Trophoblast cell (in vitro differentiated cells and primary cell): Measurements from ENCODE around the gene DRG2.

ENCODE experiments used
- DNase-seq, 2 donors: peaks; one replicate each; pipeline ENCODE4 v3.0.0-alpha.2; 2016
- H2AFZ ChIP-seq: 2 replicates; pipeline ENCODE4 v1.6.1; 2013; ENCODE audit warnings: low read length, moderate library complexity, mild to moderate bottlenecking; ENCODE audit not compliant: insufficient read depth, poor library complexity
- H2AK5ac ChIP-seq: 2 replicates; pipeline ENCODE4 v1.6.1; 2013; ENCODE audit warnings: mild to moderate bottlenecking, low read length
- H2BK120ac ChIP-seq: 2 replicates; pipeline ENCODE4 v1.6.1; 2013; ENCODE audit warnings: low read length, mild to moderate bottlenecking, moderate library complexity; ENCODE audit not compliant: insufficient read depth, poor library complexity
- H2BK12ac ChIP-seq: 2 replicates; pipeline ENCODE4 v1.6.1; 2013; ENCODE audit warnings: mild to moderate bottlenecking, low read length, moderate library complexity
- H2BK5ac ChIP-seq: 2 replicates; pipeline ENCODE4 v1.6.1; 2013; ENCODE audit warnings: low read length, low read depth, moderate library complexity, mild to moderate bottlenecking; ENCODE audit not compliant: poor library complexity
- H3K14ac ChIP-seq: 2 replicates; pipeline ENCODE4 v1.6.1; 2013; ENCODE audit warnings: mild to moderate bottlenecking, low read length
- H3K18ac ChIP-seq: 2 replicates; pipeline ENCODE4 v1.6.1; 2013; ENCODE audit warnings: mild to moderate bottlenecking, low read length
- H3K23ac ChIP-seq: 2 replicates; pipeline ENCODE4 v1.6.1; 2013; ENCODE audit warnings: low read length
- H3K27ac ChIP-seq: 2 replicates; pipeline ENCODE4 v1.5.1; 2013; ENCODE audit warnings: low read depth, mild to moderate bottlenecking, inconsistent platforms, low read length, moderate library complexity
- H3K27me3 ChIP-seq: 2 replicates; pipeline ENCODE4 v1.6.1; 2013; ENCODE audit warnings: inconsistent platforms, mild to moderate bottlenecking, low read length, moderate library complexity; ENCODE audit not compliant: insufficient read depth
- H3K36me3 ChIP-seq, 2 experiments: 1 replicate in 1 of 2; 2 replicates in 1 of 2; pipeline ENCODE4 v1.6.1; 2013; ENCODE audit warnings: low read length in 2 of 2, mild to moderate bottlenecking in 2 of 2, moderate library complexity in 1 of 2; ENCODE audit not compliant: insufficient read depth in 2 of 2, control insufficient read depth in 1 of 2
- H3K4ac ChIP-seq: 2 replicates; pipeline ENCODE4 v1.6.1; 2013; ENCODE audit warnings: low read depth, mild to moderate bottlenecking, low read length, moderate library complexity
- H3K4me1 ChIP-seq, 2 experiments: 1 replicate in 1 of 2; 2 replicates in 1 of 2; pipeline ENCODE4 v1.6.1; 2013; ENCODE audit warnings: low read length in 2 of 2, mild to moderate bottlenecking in 2 of 2, moderate library complexity in 1 of 2; ENCODE audit not compliant: insufficient read depth in 2 of 2, control insufficient read depth in 1 of 2
- H3K4me2 ChIP-seq: 2 replicates; pipeline ENCODE4 v1.6.1; 2013; ENCODE audit warnings: inconsistent platforms, mild to moderate bottlenecking, low read length, moderate library complexity
- H3K4me3 ChIP-seq: 2 replicates; pipeline ENCODE4 v1.5.1; 2013; ENCODE audit warnings: mild to moderate bottlenecking, low read depth, low read length, inconsistent platforms
- H3K79me1 ChIP-seq: one replicate; pipeline ENCODE4 v1.6.1; 2013; ENCODE audit warnings: low read length
- H3K79me2 ChIP-seq: 2 replicates; pipeline ENCODE4 v1.6.1; 2013; ENCODE audit warnings: low read length, mild to moderate bottlenecking; ENCODE audit not compliant: control insufficient read depth, insufficient read depth, poor library complexity
- H3K9ac ChIP-seq: 2 replicates; pipeline ENCODE4 v1.6.1; 2013; ENCODE audit warnings: mild to moderate bottlenecking, low read length
- H3K9me3 ChIP-seq: 2 replicates; pipeline ENCODE4 v1.6.1; 2013; ENCODE audit warnings: low read depth, mild to moderate bottlenecking, control low read depth, inconsistent platforms, low read length; ENCODE audit not compliant: insufficient read depth
- H4K12ac ChIP-seq: 2 replicates; pipeline ENCODE4 v1.6.1; 2013; ENCODE audit warnings: low read depth, mild to moderate bottlenecking, low read length, moderate library complexity
- H4K8ac ChIP-seq: 2 replicates; pipeline ENCODE4 v1.6.1; 2013; ENCODE audit warnings: low read depth, mild to moderate bottlenecking, low read length, moderate library complexity
- H4K91ac ChIP-seq: one replicate; pipeline ENCODE4 v1.6.1; 2013; ENCODE audit warnings: low read depth, mild to moderate bottlenecking, low read length, moderate library complexity
- WGBS: extraction: QIAGEN DNeasy Blood & Tissue Kit; methylation state at CpG from one replicate; pipeline ENCODE4 v1.1.7; 2013; ENCODE audit warnings: missing lambda C conversion rate; ENCODE audit not compliant: insufficient read length, insufficient coverage; ENCODE audit errors: extremely low coverage; 5-methylcytosine and 5-hydroxymethylcytosine counted together

DRG2 gene

DNA sequence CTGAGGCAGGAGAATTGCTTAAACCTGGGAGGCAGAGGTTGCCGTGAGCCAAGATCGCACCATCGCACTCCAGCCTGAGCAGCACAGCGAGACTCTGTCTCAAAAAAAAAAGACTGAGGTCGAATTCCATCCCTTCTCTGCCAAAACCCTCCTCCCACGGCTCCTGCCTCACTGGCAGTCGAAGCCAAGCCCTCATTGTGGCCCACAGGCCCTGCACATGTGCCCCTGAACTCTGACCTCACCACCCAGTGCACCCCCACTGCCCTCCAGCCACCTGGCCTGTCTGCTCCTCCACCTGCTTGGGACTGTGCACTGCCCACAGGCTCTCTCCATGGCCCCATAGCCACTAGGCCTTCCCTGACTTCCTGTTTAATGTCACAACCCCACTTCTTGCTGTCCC, 27.8 kb downstream of the DRG2 start:
- H4K91ac ChIP-seq: no peak overlapping the region
- H3K14ac ChIP-seq: no peak overlapping the region
- H3K9me3 ChIP-seq: peaks cover 22% of the 10 kb centered on the region
- no peak overlapping the region for H3K4ac ChIP-seq
- H2BK5ac ChIP-seq: no peak overlapping the region
- H2AK5ac ChIP-seq: no peak overlapping the region
- H3K23ac ChIP-seq: no peak overlapping the region
- no peaks in the 10 kb centered on the region for H3K36me3 ChIP-seq
- no peaks in the 10 kb centered on the region for H3K27me3 ChIP-seq
- no peak overlapping the region for H2BK12ac ChIP-seq
- H2BK120ac ChIP-seq: no peak overlapping the region
- no peak overlapping the region for H3K9ac ChIP-seq
- H4K8ac ChIP-seq: no peak overlapping the region
- no peak for DNase-seq
- peaks cover 0 to 3% of the 10 kb centered on the region in 2 experiments for H3K4me1 ChIP-seq
- H3K27ac ChIP-seq: no peak overlapping the region
- H4K12ac ChIP-seq: no peak overlapping the region
- no peak overlapping the region for H3K18ac ChIP-seq
- no peaks in the 10 kb centered on the region for H3K79me1 ChIP-seq
- no peak overlapping the region for H2AFZ ChIP-seq
- no peaks in the 10 kb centered on the region for H3K79me2 ChIP-seq
- H3K4me3 ChIP-seq: no peak overlapping the region
- no CpG with 5 or more reads among the region's 7 CpGs for WGBS
- H3K4me2 ChIP-seq: no peak overlapping the region

DNA sequence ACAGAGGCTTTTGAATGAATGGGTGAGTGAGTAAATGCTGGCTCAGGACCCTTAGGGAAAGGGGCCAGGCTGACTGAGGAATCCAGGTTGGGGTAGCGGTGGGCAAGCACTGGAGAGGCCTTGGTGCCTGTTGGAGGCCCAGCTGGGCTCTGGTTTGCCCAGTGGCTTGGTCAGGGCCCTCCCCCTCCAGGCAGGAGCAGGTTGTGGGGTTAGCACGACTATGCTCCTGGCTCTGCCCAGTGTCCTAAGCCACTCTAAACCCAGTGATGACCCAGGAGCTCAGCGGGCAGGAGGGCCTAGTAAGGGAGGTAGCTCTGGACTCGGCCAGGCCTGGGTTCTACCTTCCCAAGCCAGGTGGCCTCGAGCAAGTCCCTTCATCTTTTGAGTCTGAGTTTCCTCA, 28.3 kb downstream of the DRG2 start:
- H3K18ac ChIP-seq: no peak overlapping the region
- H3K4ac ChIP-seq: no peak overlapping the region
- WGBS: no CpG with 5 or more reads among the region's 5 CpGs
- no peak overlapping the region for H2BK5ac ChIP-seq
- no peak overlapping the region for H2AK5ac ChIP-seq
- no peaks in the 10 kb centered on the region for H3K36me3 ChIP-seq
- no peaks in the 10 kb centered on the region for H3K79me2 ChIP-seq
- no peaks in the 10 kb centered on the region for H3K79me1 ChIP-seq
- H2AFZ ChIP-seq: no peak overlapping the region
- no peaks in the 10 kb centered on the region for H3K27me3 ChIP-seq
- H3K27ac ChIP-seq: no peak overlapping the region
- DNase-seq: no peak
- H3K4me3 ChIP-seq: no peak overlapping the region
- no peak overlapping the region for H2BK12ac ChIP-seq
- no peak overlapping the region for H3K9ac ChIP-seq
- no peak overlapping the region for H2BK120ac ChIP-seq
- peaks cover 22% of the 10 kb centered on the region for H3K9me3 ChIP-seq
- no peak overlapping the region for H3K4me2 ChIP-seq
- H4K91ac ChIP-seq: no peak overlapping the region
- H4K12ac ChIP-seq: no peak overlapping the region
- H3K23ac ChIP-seq: no peak overlapping the region
- no peak overlapping the region for H4K8ac ChIP-seq
- no peak overlapping the region for H3K14ac ChIP-seq
- peaks cover 0 to 3% of the 10 kb centered on the region in 2 experiments for H3K4me1 ChIP-seq

DNA sequence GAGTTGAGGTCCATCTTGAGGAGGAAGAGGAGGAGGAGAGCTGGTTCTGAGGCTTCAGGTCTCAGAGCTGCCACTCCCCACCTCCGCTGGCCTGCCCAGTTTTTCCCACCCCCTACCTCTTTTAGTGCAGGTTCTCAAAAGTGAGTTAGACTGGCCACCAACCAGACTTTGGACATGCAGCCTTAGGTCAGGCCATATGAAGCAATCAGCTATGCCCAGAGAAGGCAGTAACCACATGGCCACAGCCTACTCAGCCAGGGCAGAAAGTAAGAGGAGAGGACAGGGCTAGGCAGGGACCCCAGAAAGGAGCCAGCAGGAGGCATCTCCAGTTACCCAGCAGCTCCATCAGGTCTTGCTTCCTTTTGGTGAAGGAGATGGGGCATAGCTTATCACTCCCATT, 29.8 kb downstream of the DRG2 start:
- H3K4me3 ChIP-seq: no peak overlapping the region
- no peaks in the 10 kb centered on the region for H3K36me3 ChIP-seq
- H3K27ac ChIP-seq: no peak overlapping the region
- no peak overlapping the region for H2BK5ac ChIP-seq
- WGBS: no CpG with 5 or more reads among the region's 1 CpG
- no peak overlapping the region for H3K4ac ChIP-seq
- no peak overlapping the region for H4K8ac ChIP-seq
- H3K79me1 ChIP-seq: no peaks in the 10 kb centered on the region
- no peak overlapping the region for H3K14ac ChIP-seq
- H3K18ac ChIP-seq: no peak overlapping the region
- no peaks in the 10 kb centered on the region for H3K27me3 ChIP-seq
- no peaks in the 10 kb centered on the region for H3K79me2 ChIP-seq
- H3K4me1 ChIP-seq: no peaks in the 10 kb centered on the region
- no peak overlapping the region for H2AK5ac ChIP-seq
- peaks cover 22% of the 10 kb centered on the region for H3K9me3 ChIP-seq
- no peak overlapping the region for H2BK120ac ChIP-seq
- H2BK12ac ChIP-seq: no peak overlapping the region
- H2AFZ ChIP-seq: no peak overlapping the region
- no peak overlapping the region for H3K4me2 ChIP-seq
- no peak for DNase-seq
- H4K12ac ChIP-seq: no peak overlapping the region
- H3K9ac ChIP-seq: no peak overlapping the region
- no peak overlapping the region for H3K23ac ChIP-seq
- H4K91ac ChIP-seq: no peak overlapping the region

DNA sequence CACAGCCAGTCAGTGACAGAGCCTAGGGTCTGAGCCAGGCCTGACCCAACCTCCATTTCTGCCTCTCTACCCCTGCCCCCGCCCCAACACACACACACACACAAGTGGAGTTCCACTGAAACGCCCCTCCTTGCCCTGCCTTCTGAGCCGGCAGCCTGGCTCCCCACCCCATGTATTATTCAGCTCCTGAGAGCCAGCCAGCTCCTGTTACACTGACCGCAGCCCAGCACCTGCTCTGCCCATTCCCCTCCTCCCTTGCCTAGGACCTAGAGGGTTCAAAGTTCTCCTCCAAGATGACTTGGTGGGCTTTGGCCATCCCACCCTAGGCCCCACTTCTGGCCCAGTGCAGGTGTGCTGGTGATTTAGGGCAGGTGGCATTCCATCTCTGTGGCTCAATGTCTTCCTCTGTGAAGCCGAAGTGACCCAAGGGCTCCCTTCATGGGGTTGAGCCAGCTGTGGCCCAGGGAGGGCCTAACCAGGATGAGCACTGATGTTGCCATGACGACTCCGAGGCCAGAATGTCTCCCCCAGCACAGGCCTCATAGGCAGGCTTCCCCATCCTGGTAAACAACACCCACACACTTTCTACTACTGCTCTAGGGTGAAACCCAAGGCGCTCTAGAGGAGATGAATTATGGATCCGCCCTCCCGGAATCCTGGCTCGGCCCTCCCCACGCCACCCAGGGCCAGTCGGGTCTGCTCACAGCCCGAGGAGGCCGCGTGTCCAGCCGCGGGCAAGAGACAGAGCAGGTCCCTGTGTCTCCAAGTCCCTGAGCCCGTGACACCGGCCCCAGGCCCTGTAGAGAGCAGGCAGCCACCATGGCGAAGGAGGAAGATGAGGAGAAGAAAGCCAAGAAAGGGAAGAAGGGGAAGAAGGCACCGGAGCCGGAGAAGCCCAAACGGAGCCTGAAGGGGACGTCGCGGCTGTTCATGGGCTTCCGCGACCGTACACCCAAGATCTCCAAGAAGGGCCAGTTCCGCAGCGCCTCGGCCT, 30.5 kb downstream of the DRG2 start:
- Histone ChIP-seq H4K8ac (no peak overlapping the region), H3K36me3 (no peaks in the 10 kb centered on the region), H2BK120ac (no peak overlapping the region), H4K12ac (no peak overlapping the region), H2AK5ac (no peak overlapping the region), H3K27me3 (no peaks in the 10 kb centered on the region), H3K27ac (no peak overlapping the region), H2BK5ac (no peak overlapping the region), H4K91ac (no peak overlapping the region), H3K23ac (no peak overlapping the region), H2AFZ (no peak overlapping the region), H3K4me2 (no peak overlapping the region), H3K4me1 (no peaks in the 10 kb centered on the region), H3K79me1 (no peaks in the 10 kb centered on the region), H3K9ac (no peak overlapping the region), H3K4ac (no peak overlapping the region), H3K4me3 (no peak overlapping the region), H3K18ac (no peak overlapping the region), H2BK12ac (no peak overlapping the region), H3K14ac (no peak overlapping the region), H3K9me3 (peaks cover 23% of the 10 kb centered on the region), H3K79me2 (no peaks in the 10 kb centered on the region)
- DNase-seq: no peak
- no CpG with 5 or more reads among the region's 33 CpGs for WGBS
